Hematopoietic multipotent progenitor cell treated with erythropoietin and hydrocortisone succinate and interleukin-3 and kit ligand, for 17 days (in vitro differentiated cells): ENCODE data around the gene GDF7.

Source experiments
- DNase-seq: peaks from one replicate; pipeline ENCODE4 v3.0.0-alpha.2; 2015; ENCODE audit warnings: low spot score

Gene GDF7

GRCh38 chr2:20645301-20645701 lies 21.6 kb upstream of the GDF7 start:
- DNase-seq = no peak

- DNase-seq = no peak
Measured at GRCh38 chr2:20645761-20646160, 21.2 kb upstream of the GDF7 start.

- no peak for DNase-seq
Measured at GRCh38 chr2:20646446-20646845, 20.5 kb upstream of the GDF7 start.

GRCh38 chr2:20647211-20647610 lies 19.7 kb upstream of the GDF7 start:
- no peak for DNase-seq

GRCh38 chr2:20647738-20648137 lies 19.2 kb upstream of the GDF7 start:
- DNase-seq = no peak

- no peak for DNase-seq
Measured at GRCh38 chr2:20648206-20648605, 18.7 kb upstream of the GDF7 start.

GRCh38 chr2:20648831-20649230 lies 18.1 kb upstream of the GDF7 start:
- DNase-seq = no peak

- peak; percentile 12 for DNase-seq
Measured at GRCh38 chr2:20649576-20649975, 17.4 kb upstream of the GDF7 start.

GRCh38 chr2:20649976-20650375 lies 17.0 kb upstream of the GDF7 start:
- peak; percentile 32 for DNase-seq

- peak; percentile 70 for DNase-seq
Measured at GRCh38 chr2:20650393-20650876, 16.5 kb upstream of the GDF7 start.

GRCh38 chr2:20650877-20651730 lies 15.8 kb upstream of the GDF7 start, which contains the start of gene HS1BP3:
Gene HS1BP3, minus strand, starts transcription at chr2:20651098. Its CDS starts 35 bp downstream, at chr2:20651063.
- DNase-seq = peak; percentile 93

GRCh38 chr2:20651731-20652099 lies 15.2 kb upstream of the GDF7 start:
- no peak for DNase-seq

GRCh38 chr2:20652141-20652540 lies 14.8 kb upstream of the GDF7 start:
- DNase-seq = no peak

GRCh38 chr2:20652673-20653575 lies 14.0 kb upstream of the GDF7 start:
- DNase-seq = no peak

- no peak for DNase-seq
Measured at GRCh38 chr2:20653695-20654534, 13.0 kb upstream of the GDF7 start.

- DNase-seq = no peak
Measured at GRCh38 chr2:20654535-20654813, 12.5 kb upstream of the GDF7 start.

- DNase-seq = no peak
Measured at GRCh38 chr2:20656561-20656960, 10.4 kb upstream of the GDF7 start.

- no peak for DNase-seq
Measured at GRCh38 chr2:20657522-20658235, 9.3 kb upstream of the GDF7 start.

GRCh38 chr2:20660506-20661420 lies 6.2 kb upstream of the GDF7 start:
- DNase-seq = no peak
